Psoas muscle (tissue), 8 donors: ENCODE data around the gene TXNDC2. TPM values are rescaled to one million over a fixed set of nuclear protein-coding genes. Genes with fewer than 3 reads are reported as not detected.
A peak's percentile ranks its signal among the peaks of the same experiment; 100 is the strongest.

Experiments used
- ATAC-seq, 4 donors: fragments of 200-7000 bp; cut with Tn5 transposase; one replicate each; pipeline ENCODE4 v1.9.1; 2020; ENCODE audit warnings: moderate library complexity in 3 of 4, mild to moderate bottlenecking in 2 of 4
- DNase-seq, 2 donors: peaks; one replicate each; pipeline ENCODE4 v3.0.0-alpha.2; 2020
- H3K27ac ChIP-seq: fragments of 200-600 bp; one replicate; pipeline ENCODE4 v1.8.0; 2022
- H3K27me3 ChIP-seq, 3 donors: fragments of 200-600 bp in 1 of 3; one replicate each; pipeline versions ENCODE4 v1.6.1 to v1.8.0; 2013 to 2022; ENCODE audit warnings: low read length in 2 of 3, mild to moderate bottlenecking in 2 of 3, moderate library complexity in 1 of 3; ENCODE audit not compliant: insufficient read depth in 3 of 3
- H3K36me3 ChIP-seq, 2 donors: fragments of 200-600 bp in 1 of 2; one replicate each; pipeline versions ENCODE4 v1.6.1 to v1.8.0; 2013 to 2022; ENCODE audit warnings: low read depth in 1 of 2, mild to moderate bottlenecking in 1 of 2, moderate library complexity in 1 of 2; ENCODE audit not compliant: insufficient read depth in 1 of 2
- H3K4me1 ChIP-seq: fragments of 200-600 bp; one replicate; pipeline ENCODE4 v1.8.0; 2022
- H3K4me3 ChIP-seq: fragments of 200-600 bp; one replicate; pipeline ENCODE4 v1.8.0; 2022; ENCODE audit warnings: mild to moderate bottlenecking
- H3K9me3 ChIP-seq: fragments of 200-600 bp; one replicate; pipeline ENCODE4 v1.8.0; 2022
- CTCF ChIP-seq: fragments of 200-600 bp; IDR thresholded peaks from one replicate; pipeline ENCODE4 v1.8.0; 2022; ENCODE audit warnings: antibody characterized with exemption
- WGBS, 3 donors: extraction: QIAGEN DNeasy Blood & Tissue Kit; methylation state at CpG; one replicate each; pipeline versions ENCODE4 v1.1.6 to v1.1.7; 2013; 5-methylcytosine and 5-hydroxymethylcytosine counted together
- intact Hi-C, 2 donors: fragments of 100-400 bp; cut with DNase I; formaldehyde crosslinking; loops; one replicate each; pipeline versions ENCODE4 v1.11.0 to v1.14.2; 2022
- long read RNA-seq, 2 donors: library from polyadenylated mRNA; unstranded; transcript quantifications; one replicate each; pipeline ENCODE4 v2.0.0, GENCODE V29; 2021
- polyA plus RNA-seq, 3 donors: library from polyadenylated mRNA; stranded (reverse); fragments of 200-250 nt; gene quantifications; one replicate each; pipeline ENCODE4 v1.2.3, GENCODE V29; 2013
- total RNA-seq, 4 donors: library from RNA; stranded (reverse); fragmentation: NEBNext Ultra II Directional in 2 of 4; extraction: Animal tissue kit (Norgen Biotek cat#: 25700) in 2 of 4; gene quantifications; one replicate each; pipeline versions ENCODE4 v1.2.1 to v1.2.4, GENCODE V29; 2021 to 2023
- donor health status: healthy with polysubstance abuse.
- donor health status: DM: no; HTN: no; CAD: no; lungs with moderate emphysema.
- donor health status: Bipolar disorder and iron deficiency.
- donor health status: healthy.
- donor health status: DM: yes; HTN: yes; CAD: no.
- donor health status: DM: no; HTN: no; CAD: no.
- donor health status: DM: no; HTN: no; CAD: no.
- donor health status: DM: yes; HTN: yes; CAD: no.

Gene TXNDC2
- total RNA-seq = under 1 TPM in 1 of 4 donors, not detected in 3; 0.19 TPM
- under 1 TPM in 1 of 3 donors, not detected in 2; 0.04 TPM for polyA plus RNA-seq
- long read RNA-seq, donor 1 = 0 reads
- long read RNA-seq, donor 2 = 0 reads

GRCh38 chr18:9885170-9886004 is at the start of gene TXNDC2:
Gene TXNDC2, plus strand, starts transcription at chr18:9885973. Its CDS starts 708 bp downstream, at chr18:9886681.
- 90 to 92% (median 90%) methylated on average over 8 of the region's 8 CpGs for WGBS, 3 donors
- no peaks in the 10 kb centered on the region for H3K27me3 ChIP-seq
- DNase-seq (no peak), ATAC-seq (no peak)
- H3K4me3 ChIP-seq = no peak within 1 kb of the TSS
- H3K27ac ChIP-seq = no peak within 1 kb of the TSS
- no peaks in the 10 kb centered on the region for H3K36me3 ChIP-seq
- H3K9me3 ChIP-seq = no peaks in the 10 kb centered on the region
- no peaks in the 10 kb centered on the region for H3K4me1 ChIP-seq
- TF ChIP-seq CTCF = no peak
- intact Hi-C loops = no loop called here

GRCh38 chr18:9838144-9838877 is 47.5 kb upstream of the TXNDC2 start:
- TF ChIP-seq CTCF = no peak
- 28 to 38% (median 29%) methylated on average over 10 of the region's 10 CpGs for WGBS, 3 donors
- DNase-seq (no peak), ATAC-seq (peak; percentile 43 to 81 (median 58))
- H3K4me1 ChIP-seq = peaks cover 38% of the 10 kb centered on the region
- intact Hi-C loops = no loop called here
- H3K27me3 ChIP-seq = no peaks in the 10 kb centered on the region
- no peaks in the 10 kb centered on the region for H3K9me3 ChIP-seq
- no peaks in the 10 kb centered on the region for H3K36me3 ChIP-seq
- no peak overlapping the region for H3K4me3 ChIP-seq
- H3K27ac ChIP-seq = peak overlapping the region; percentile 64

DNA sequence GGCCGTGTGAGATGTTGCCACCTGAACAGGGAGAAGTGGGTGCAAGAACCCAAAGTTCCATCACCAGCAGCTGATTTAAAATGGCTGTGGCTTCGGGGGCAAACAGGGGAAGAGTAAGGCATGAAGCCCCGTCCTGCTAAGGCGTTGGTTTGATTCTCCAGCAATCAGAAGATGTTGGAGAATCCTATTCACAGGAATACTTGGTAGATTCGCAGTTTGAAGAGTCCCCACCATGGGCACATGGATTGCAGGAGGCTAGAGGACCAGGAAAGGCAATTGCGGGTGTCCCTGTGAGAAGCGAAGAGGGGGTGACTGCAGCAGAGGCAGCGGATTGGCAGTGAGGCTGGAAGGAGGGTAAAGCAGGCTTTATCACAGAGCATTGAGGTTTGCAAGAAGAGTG is 46.6 kb upstream of the TXNDC2 start:
- Histone ChIP-seq H3K4me1 (peaks cover 38% of the 10 kb centered on the region), H3K9me3 (no peaks in the 10 kb centered on the region), H3K27me3 (no peaks in the 10 kb centered on the region), H3K27ac (peak overlapping the region; percentile 64), H3K36me3 (no peaks in the 10 kb centered on the region), H3K4me3 (no peak overlapping the region)
- ATAC-seq = no peak
- TF ChIP-seq CTCF = no peak
- 92 to 97% (median 96%) methylated on average over 8 of the region's 8 CpGs for WGBS, 3 donors
- intact Hi-C loops = no loop called here
- DNase-seq = no peak

GRCh38 chr18:9839853-9840252 is 45.9 kb upstream of the TXNDC2 start:
- intact Hi-C loops = no loop called here
- no peak for TF ChIP-seq CTCF
- WGBS, 3 donors = 83 to 90% (median 90%) methylated on average over 10 of the region's 10 CpGs

More at GRCh38 chr18:9839853-9840252, 45.9 kb upstream of the TXNDC2 start:
- no peaks in the 10 kb centered on the region for H3K9me3 ChIP-seq
- peaks cover 35% of the 10 kb centered on the region for H3K4me1 ChIP-seq
- no peaks in the 10 kb centered on the region for H3K27me3 ChIP-seq
- no peaks in the 10 kb centered on the region for H3K36me3 ChIP-seq
- no peak overlapping the region for H3K27ac ChIP-seq
- H3K4me3 ChIP-seq = no peak overlapping the region
- ATAC-seq (no peak), DNase-seq (no peak)
